Stimulated activated naive CD8-positive, alpha-beta T cell treated with anti-CD3 and anti-CD28 coated beads, Interleukin-15, Interleukin-2, amounts not matched to agents 100 ng/mL and 50 ng/mL, for 24 hours (primary cell): ENCODE measurements around the gene OVOL1.

ENCODE experiments used
- H3K27ac Mint-ChIP-seq: one replicate; pipeline ENCODE4 v1.8.0; 2021; ENCODE audit warnings: mild to moderate bottlenecking, mixed read lengths
- H3K27me3 Mint-ChIP-seq: one replicate; pipeline ENCODE4 v1.8.0; 2021; ENCODE audit warnings: mixed read lengths
- H3K36me3 Mint-ChIP-seq: one replicate; pipeline ENCODE4 v1.8.0; 2021; ENCODE audit warnings: low read depth, mixed read lengths
- H3K4me1 Mint-ChIP-seq: one replicate; pipeline ENCODE4 v1.8.0; 2021; ENCODE audit warnings: low read depth, mixed read lengths
- H3K4me3 Mint-ChIP-seq: one replicate; pipeline ENCODE4 v1.8.0; 2021; ENCODE audit warnings: mild to moderate bottlenecking, mixed read lengths
- H3K9me3 Mint-ChIP-seq: one replicate; pipeline ENCODE4 v1.8.0; 2021; ENCODE audit warnings: mixed read lengths

The OVOL1 gene

DNA sequence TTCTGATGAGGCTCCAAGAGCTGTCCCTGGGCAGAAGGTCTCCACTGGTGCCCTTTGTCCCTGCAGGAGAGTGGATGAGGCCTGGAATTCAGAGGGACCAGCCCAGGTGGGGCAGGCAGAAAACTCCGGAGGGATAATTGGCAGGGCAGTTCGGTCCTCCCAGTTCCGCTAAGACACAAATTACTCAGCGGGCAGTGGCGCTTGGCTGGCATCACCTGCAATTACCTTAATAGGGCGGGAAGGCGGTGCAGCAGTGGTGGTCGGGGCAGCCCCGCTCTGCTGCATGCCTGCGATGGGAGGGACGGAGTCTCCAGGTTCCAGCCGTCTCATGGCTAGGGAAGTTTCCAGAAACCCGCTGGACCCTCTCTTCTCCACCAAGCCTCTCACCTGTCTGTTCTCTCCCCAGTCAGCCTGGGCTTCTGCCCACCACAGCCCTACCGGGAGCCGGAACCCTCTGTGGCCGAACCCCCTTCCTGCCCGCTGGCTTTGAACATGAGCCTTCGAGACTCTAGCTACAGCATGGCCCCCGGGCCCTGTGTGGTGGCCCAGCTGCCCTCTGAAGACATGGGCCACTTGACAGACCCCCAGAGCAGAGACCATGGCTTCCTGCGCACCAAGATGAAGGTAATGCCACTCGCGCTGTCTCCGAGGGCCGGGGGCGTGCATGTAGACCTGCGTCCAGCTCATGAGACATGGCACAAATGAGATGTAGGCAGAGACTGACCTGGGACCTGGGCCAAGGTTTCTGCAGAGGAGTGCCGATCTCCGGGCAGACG lies 7.0 kb downstream of the OVOL1 start:
- H3K4me1 Mint-ChIP-seq, result peaks cover 15% of the 10 kb centered on the region
- peaks cover 17% of the 10 kb centered on the region for H3K27me3 Mint-ChIP-seq
- no peak overlapping the region for H3K27ac Mint-ChIP-seq
- no peak overlapping the region for H3K4me3 Mint-ChIP-seq
- H3K36me3 Mint-ChIP-seq, result no peaks in the 10 kb centered on the region
- H3K9me3 Mint-ChIP-seq, result no peaks in the 10 kb centered on the region

DNA sequence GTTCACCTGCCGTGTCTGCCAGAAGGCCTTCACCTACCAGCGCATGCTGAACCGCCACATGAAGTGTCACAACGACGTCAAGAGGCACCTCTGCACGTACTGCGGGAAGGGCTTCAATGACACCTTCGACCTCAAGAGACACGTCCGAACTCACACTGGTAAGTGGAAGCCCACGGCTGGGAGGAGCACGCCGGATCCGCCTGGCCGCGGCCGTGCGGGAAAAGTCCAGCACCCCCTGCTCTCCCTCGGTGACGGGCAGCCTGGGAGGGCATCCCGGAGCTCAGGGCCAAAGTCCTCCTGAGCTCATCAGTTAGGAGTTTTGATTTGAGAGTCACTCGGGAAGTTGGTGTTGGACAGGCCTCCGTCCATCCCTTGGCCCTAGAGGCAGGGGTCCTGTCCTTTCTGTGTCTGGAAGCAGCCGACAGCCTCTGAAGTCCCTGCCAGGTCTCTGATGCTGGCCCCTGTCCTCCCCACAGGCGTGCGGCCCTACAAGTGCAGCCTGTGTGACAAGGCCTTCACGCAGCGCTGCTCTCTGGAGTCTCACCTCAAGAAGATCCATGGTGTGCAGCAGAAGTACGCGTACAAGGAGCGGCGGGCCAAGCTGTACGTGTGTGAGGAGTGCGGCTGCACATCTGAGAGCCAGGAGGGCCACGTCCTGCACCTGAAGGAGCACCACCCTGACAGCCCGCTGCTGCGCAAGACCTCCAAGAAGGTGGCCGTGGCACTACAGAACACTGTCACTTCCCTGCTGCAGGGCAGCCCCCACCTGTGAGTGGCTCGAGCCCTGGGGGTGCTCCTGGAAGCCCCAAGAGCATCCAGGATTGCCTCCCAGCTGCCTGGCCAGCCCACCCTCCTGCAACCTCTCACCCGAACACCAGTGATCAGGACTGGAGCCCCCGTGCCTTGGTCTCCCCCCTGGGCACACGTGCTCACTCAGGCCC lies 8.0 kb downstream of the OVOL1 start:
- Mint-ChIP-seq H3K4me3 (no peak overlapping the region), H3K36me3 (no peaks in the 10 kb centered on the region), H3K9me3 (no peaks in the 10 kb centered on the region), H3K27ac (no peak overlapping the region), H3K27me3 (peaks cover 12% of the 10 kb centered on the region), H3K4me1 (peaks cover 11% of the 10 kb centered on the region)

DNA sequence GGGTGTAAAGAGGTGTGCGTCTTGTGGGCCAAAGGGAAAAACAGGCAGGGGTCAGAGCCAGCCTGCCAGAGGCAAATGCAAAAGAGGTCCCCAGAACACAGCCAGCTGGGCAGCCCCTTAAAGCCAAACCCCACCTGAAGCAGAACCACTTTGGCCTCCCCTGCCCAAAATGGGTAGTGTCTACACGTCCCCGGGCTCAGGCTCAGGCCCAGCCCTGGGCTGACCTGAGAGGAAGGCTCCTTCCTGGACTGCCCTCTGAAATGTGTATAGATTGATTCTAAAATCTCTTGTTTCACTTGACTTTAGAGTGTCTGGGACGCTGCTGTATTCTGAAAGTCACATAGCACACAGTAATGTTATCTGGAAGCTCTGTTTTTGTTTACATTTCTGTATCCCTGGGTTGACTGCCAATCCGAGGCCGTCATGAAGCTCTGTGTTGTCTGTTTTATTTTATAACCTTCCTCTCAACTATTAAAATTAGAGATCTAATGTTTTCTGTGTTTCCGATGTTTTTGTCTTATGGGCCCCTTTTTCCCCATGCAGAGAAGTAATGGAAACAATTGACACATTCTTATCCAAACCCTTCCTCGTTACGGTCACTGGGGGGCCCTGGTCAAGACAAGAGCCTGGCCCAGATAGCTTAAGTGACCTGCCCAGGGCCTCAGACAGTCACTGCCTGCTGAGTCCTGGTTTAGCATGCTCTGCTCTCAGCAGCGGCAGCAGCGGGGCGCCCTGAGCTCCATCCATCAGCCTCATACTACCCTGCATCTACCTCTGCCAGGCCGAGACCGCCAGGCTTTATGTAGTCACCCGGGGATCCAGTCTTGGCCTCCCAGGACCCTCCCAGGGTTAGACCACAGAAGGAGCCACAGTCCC lies 10.1 kb downstream of the OVOL1 start:
- H3K27me3 Mint-ChIP-seq, result peaks cover 17% of the 10 kb centered on the region
- H3K4me3 Mint-ChIP-seq, result no peak overlapping the region
- H3K4me1 Mint-ChIP-seq, result peaks cover 5% of the 10 kb centered on the region
- no peaks in the 10 kb centered on the region for H3K36me3 Mint-ChIP-seq
- H3K9me3 Mint-ChIP-seq, result no peaks in the 10 kb centered on the region
- H3K27ac Mint-ChIP-seq, result no peak overlapping the region

DNA sequence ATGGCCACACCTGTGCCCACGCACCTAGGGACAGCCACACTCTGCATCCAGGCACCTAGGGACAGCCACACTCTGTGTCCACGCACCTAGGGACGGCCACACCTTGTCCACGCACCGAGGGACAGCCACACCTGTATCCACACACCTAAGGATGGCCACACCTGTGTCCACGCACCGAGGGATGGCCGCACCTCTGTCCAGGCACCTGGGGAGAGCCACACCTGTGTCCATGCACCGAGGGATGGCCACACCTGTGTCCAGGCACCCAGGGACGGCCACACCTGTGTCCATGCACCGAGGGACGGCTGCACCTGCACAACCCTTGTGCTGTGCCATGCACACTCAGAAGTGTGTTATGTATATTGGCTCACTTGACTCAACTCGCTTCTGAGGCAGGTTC lies 10.8 kb downstream of the OVOL1 start:
- no peaks in the 10 kb centered on the region for H3K4me1 Mint-ChIP-seq

DNA sequence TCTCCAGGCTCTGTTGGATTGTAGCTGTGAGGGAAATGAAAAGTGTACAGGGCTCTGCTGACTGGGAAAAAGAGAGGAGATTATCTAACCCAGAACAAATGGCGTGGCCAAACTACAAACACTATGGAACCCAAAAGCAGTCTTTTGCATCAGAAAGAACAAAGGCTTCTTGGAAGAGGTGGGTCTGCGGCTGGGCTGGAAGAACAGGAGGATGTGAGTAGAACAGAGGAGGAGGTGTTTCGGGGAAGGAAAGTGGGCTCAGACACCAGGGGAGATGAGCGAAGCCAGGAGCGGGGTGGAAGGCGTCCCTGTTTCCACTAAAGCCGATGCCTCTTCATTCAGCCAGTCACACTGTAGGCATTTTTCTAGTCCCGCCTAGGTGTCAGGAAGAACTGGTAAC lies 12.0 kb downstream of the OVOL1 start:
- Mint-ChIP-seq H3K4me1 (no peaks in the 10 kb centered on the region), H3K27me3 (peaks cover 30% of the 10 kb centered on the region), H3K27ac (no peak overlapping the region), H3K4me3 (no peak overlapping the region), H3K9me3 (no peaks in the 10 kb centered on the region), H3K36me3 (no peaks in the 10 kb centered on the region)

More for the DNA sequence above, 10.8 kb downstream of the OVOL1 start:
- Mint-ChIP-seq H3K36me3 (no peaks in the 10 kb centered on the region), H3K27me3 (peaks cover 19% of the 10 kb centered on the region), H3K27ac (no peak overlapping the region), H3K9me3 (no peaks in the 10 kb centered on the region), H3K4me3 (no peak overlapping the region)

DNA sequence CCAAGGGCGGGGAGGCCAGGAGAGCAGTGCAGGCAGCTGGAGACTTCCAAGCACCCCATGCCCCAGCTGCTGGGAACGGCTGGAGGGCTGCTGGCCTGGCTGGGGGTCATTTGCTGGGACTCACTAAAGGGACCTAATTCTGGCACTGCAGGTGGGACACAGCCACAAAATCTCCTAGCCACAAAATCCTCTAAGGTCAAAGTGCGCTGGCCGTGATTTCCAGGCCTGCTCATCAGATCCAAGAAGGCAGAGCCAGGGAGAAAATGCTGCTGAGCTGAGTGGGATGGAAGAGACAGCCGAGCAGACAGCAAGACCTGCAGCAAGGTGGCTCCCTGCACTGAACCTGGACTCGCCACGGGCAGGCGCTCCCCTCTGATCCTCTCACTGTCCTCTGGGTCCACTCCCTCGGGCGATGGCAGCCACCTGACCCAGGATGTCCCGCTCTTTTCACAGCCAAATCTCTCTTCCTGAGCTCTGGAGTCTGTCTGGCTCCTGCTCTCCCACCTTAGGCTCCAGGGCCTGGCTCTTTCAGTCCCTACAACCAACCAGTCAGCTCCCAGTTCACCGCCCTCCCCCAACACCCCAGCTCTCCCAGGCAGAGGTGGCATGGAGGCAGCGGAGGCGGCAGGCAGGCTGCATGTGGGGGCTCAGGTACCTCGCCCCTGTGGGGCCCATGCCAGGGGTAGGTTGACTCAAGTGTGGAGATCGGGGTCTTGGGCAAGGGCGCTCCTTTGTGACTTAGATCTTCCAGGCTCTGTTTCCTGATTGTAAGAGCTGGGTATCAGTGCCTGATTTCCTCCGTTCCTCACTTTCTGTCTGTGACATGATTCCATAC lies 14.5 kb downstream of the OVOL1 start:
- no peaks in the 10 kb centered on the region for H3K4me1 Mint-ChIP-seq
- peaks cover 34% of the 10 kb centered on the region for H3K27me3 Mint-ChIP-seq
- H3K27ac Mint-ChIP-seq, result no peak overlapping the region
- H3K9me3 Mint-ChIP-seq, result no peaks in the 10 kb centered on the region
- no peaks in the 10 kb centered on the region for H3K36me3 Mint-ChIP-seq
- no peak overlapping the region for H3K4me3 Mint-ChIP-seq

DNA sequence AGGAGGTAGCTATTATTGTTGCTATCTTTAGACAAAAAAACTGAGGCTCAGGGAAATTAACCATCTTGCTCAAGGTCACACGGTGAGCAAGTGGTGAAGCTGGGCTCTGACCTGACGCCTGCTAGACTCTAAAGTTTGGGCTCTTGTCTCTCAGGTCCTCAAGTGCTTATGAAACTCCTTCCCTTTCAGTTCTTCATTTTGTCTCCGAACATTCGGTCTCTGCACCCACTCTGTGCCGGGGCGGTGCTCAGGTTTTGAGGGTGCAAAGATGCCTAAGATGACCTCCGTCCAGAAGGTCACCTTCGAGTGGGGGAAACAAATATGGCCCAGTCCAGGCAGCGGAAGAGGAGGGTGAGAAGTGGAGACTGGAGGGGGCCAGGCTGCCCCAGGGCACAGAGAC lies 16.0 kb downstream of the OVOL1 start:
- H3K9me3 Mint-ChIP-seq, result no peaks in the 10 kb centered on the region
- no peak overlapping the region for H3K4me3 Mint-ChIP-seq
- H3K36me3 Mint-ChIP-seq, result no peaks in the 10 kb centered on the region
- H3K4me1 Mint-ChIP-seq, result no peaks in the 10 kb centered on the region
- peaks cover 38% of the 10 kb centered on the region for H3K27me3 Mint-ChIP-seq
- H3K27ac Mint-ChIP-seq, result no peak overlapping the region

DNA sequence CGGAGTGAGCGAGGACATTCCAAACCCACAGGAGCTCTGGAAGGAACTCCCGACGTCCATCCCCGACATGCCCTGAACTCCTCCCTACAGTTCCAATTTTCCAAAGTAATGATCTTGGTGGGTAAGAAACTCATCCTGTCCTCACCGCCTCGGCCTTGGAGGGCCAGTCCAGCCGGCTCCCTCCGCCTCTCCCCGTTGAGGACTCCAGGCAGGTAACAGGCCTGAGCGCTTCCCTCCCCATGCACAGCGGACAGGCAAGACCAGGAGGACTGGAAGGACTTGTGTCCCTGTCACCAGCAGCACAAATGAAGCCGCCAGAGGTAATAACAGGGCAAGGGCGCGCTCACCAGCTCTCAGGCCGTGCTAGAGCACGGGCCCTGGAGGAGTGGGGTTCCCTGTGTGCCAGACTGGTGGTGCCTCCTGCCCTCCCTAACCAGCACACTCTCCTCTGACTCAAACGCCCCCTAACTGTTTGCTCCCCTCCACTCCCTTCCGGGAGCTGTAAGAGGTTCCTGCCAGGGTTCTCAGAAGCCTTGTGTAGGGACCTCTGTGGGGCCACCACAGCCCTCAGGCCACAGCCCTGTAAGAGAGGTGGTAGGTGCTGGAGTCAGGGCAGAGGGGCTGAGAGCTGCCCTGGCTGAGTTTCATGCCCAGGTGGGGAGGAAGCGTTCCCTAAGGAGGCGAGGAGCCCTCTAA lies 17.1 kb downstream of the OVOL1 start:
- H3K27ac Mint-ChIP-seq, result no peak overlapping the region
- H3K4me3 Mint-ChIP-seq, result no peak overlapping the region
- H3K4me1 Mint-ChIP-seq, result no peaks in the 10 kb centered on the region
- no peaks in the 10 kb centered on the region for H3K36me3 Mint-ChIP-seq
- H3K27me3 Mint-ChIP-seq, result peaks cover 35% of the 10 kb centered on the region
- H3K9me3 Mint-ChIP-seq, result no peaks in the 10 kb centered on the region

DNA sequence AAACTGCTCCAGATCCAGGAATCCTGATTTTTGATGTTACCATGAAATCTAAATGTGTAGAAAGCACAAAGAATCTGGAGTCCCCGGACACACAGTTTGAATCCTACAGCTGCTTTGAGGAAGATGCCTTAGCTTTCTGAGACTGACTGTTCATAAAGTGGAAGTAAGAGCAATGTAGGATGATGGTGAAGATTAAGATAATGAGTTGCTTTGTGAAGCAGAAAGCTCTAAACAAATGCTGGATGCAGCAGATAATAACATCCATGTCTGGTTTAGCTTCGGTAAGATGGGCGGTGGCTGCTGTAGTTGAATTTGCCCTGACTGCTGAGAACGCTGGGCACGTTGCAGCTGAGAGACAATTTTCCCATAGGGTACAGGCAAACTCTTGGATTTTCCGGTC lies 20.1 kb downstream of the OVOL1 start:
- H3K9me3 Mint-ChIP-seq, result no peaks in the 10 kb centered on the region
- H3K4me1 Mint-ChIP-seq, result no peaks in the 10 kb centered on the region
- no peaks in the 10 kb centered on the region for H3K36me3 Mint-ChIP-seq
- H3K27ac Mint-ChIP-seq, result no peak overlapping the region
- H3K27me3 Mint-ChIP-seq, result peaks cover 21% of the 10 kb centered on the region
- H3K4me3 Mint-ChIP-seq, result no peak overlapping the region

DNA sequence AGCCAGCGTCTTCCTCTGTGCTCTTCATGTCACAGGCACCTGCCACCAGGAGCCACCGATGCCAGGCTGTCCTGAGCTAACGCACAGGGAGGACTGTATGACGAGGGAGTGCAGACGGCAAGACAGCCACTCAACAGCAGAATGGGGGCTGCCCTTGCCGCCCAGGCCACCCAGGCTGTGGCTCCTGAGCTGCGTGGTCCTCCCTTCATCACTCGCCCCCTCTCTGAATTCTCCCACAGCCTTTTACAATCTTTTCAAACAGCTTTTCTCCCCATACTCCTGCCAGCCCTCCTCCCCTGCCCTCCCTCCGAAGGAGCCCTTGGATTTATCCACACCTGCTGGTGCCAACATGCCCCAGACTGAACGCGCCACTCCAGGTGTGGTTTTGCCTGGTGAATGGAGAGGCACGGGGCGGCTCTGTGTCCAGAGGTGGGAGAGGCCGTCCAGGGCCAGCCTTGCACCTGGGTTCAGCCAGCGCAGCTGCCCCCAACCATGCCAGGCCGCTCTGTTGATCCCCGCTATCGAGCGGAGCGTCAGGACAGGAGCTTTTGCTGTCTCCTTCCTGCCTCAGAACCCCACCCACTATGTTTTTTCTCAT lies 22.0 kb downstream of the OVOL1 start:
- Mint-ChIP-seq H3K27me3 (peaks cover 8% of the 10 kb centered on the region), H3K36me3 (no peaks in the 10 kb centered on the region), H3K4me1 (no peaks in the 10 kb centered on the region), H3K9me3 (no peaks in the 10 kb centered on the region), H3K4me3 (no peak overlapping the region), H3K27ac (no peak overlapping the region)

DNA sequence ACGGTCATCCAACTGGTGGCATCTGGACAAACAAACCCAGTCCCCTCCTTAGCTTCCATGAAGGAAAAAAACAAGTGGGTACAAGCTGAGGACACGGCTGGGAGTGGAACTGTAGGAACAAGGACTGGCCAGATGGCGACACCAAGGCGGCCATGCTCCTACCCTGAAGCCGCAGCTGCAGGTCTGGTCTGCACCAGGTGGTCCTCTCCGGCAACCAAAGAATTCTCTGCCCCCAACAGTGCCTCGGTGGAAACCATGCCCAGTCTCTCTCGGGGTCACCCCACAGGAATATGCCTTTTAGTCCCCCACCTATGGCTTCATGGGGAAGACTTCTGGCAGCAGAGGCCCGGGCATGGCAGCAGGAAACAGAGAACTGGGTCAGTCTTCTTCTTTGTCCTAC lies 22.6 kb downstream of the OVOL1 start:
- H3K27me3 Mint-ChIP-seq, result peaks cover 4% of the 10 kb centered on the region
- H3K4me3 Mint-ChIP-seq, result no peak overlapping the region
- no peaks in the 10 kb centered on the region for H3K4me1 Mint-ChIP-seq
- no peak overlapping the region for H3K27ac Mint-ChIP-seq
- no peaks in the 10 kb centered on the region for H3K9me3 Mint-ChIP-seq
- no peaks in the 10 kb centered on the region for H3K36me3 Mint-ChIP-seq

DNA sequence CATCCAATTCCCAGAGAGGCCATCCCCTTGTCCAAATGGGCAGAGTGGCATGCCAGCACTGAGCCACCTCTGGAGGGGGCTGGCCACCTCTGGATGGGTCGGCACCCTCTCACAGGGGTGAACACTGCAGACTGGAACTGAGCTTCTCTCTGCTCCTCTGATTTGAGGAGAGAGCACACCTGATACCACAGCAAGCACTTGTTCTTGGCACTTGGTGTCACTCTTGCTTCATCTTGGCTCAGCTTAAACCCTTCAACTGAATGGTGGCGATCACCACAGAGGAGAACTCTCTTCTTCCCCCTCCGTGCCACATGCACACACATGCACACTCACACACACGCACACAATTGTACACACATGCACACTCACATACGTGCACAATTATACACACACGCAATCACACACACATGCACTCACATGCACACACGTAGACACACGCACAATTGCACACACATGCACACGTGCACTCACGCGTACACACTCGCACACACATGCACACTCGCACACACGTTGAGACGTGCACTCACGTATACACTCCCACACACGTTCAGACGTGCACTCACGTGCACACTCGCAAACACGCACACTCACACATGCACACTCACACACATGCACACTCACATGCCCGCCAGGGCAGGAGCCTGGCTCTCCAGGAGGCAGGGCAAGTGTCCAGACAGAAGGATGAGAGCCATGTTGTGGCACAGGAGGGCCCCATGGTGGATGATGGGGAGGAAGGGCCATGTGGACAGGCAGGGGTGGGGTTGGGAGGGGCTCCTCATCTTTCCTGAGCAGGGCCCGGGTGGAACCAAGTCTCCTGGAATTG lies 23.4 kb downstream of the OVOL1 start:
- H3K27ac Mint-ChIP-seq, result no peak overlapping the region
- no peak overlapping the region for H3K4me3 Mint-ChIP-seq
- no peaks in the 10 kb centered on the region for H3K9me3 Mint-ChIP-seq
- H3K27me3 Mint-ChIP-seq, result peaks cover 4% of the 10 kb centered on the region
- H3K4me1 Mint-ChIP-seq, result no peaks in the 10 kb centered on the region
- no peaks in the 10 kb centered on the region for H3K36me3 Mint-ChIP-seq
